ENCODE measurements around the gene ZNF575.
"Not testable (repeated sequence)": the region's sequence is repeated elsewhere in the genome, so short reads cannot be mapped to it uniquely, and the experiment has no call there.

The ZNF575 gene

DNA sequence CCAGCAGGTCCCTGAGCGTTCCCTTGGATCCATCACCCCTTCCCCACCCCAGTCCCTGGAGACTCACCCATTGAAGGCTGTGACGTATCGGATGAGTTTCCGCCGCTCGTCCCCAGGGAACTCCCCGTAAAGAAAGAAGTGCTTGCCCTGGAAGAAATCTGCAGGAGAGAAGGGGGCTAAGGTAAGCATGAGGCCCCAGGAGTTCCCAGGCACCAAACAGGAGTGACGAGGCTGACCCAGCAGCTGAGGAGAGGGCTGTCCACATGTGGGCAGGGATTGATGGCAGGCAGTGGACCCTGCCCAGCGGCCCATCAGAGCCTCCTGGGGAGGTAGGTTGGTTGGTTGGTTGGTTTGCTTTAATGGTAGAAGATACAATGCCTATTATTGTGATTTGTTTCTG is 11.1 kb downstream of the ZNF575 start:
- DNase-seq (ENCODE audit: low spot score), result no peak

DNA sequence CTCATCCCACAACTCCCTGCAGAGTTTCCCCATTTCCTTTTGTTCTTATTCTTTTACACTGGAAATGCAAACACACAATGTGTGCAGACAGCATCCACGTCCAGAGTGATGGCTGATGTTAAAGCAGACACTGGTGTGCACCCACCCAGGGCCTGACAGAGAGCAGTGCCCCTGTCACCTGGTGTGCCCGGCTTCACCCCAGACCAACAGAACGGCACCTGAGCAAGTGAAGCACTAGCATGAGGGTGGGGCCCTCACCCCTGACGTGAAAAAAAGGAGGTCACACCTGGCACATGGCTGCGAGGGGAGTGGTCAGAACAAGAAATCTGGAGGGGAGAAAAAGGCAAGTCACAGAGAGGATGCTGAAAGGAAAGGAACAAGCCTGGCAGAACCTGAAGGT is 12.3 kb downstream of the ZNF575 start:
- DNase-seq (ENCODE audit: low spot score), result no peak

DNA sequence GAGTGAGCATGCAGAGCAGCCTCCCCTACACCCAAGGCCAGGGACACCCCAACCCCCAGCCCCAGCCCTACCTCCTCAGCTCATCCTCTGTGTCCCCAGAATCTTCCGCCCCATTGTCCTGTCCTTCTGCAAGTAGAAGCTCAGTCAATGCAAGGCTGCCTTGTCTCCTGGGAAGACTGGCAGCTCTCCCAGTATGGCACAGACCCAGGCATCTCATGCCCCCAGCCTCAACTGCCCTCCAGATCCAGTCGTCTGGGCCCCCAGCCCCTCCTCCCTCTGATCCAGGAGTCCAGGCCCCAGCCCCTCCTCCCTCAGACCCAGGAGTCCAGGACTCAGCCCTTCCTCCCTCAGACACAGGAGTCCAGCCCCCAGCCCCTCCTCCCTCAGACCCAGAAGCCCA is 13.0 kb downstream of the ZNF575 start:
- DNase-seq (ENCODE audit: low spot score), result no peak

DNA sequence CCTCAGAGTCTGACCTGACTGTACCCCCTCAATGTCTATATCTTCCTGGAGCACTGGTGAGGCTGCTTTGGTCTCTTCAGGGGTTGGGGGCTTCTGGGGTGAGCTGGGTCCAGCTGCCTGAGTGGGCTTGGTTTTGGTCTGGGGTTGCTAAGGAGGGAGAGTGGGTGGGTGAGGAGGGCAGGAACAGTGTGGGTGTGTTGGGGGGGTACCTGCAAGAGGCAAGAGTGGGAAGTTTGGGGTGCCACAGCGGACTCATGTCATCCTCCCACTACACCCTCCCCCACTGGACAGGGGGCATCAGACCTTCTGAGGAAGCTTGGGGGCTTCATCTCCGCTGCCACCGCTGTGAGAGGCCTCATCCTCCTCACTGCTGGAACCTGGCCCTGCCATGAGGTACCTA is 13.6 kb downstream of the ZNF575 start:
- no peak for DNase-seq (ENCODE audit: low spot score)

DNA sequence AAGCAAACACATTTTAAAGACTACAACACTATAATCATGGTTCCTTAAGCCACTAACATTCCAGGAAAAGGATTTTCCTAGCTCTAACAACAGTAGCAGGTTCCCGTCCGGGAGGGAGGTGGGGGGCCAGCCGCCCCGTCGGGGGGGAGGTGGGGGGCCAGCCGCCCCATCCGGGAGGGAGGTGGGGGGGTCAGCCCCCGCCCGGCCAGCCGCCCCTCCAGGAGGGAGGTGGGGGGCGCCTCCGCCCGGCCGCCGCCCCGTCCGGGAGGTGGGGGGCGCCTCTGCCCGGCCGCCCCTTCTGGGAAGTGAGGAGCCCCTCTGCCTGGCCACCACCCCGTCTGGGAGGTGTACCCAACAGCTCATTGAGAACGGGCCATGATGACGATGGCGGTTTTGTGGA is 14.9 kb downstream of the ZNF575 start:
- not testable (repeated sequence) for DNase-seq (ENCODE audit: low spot score)

DNA sequence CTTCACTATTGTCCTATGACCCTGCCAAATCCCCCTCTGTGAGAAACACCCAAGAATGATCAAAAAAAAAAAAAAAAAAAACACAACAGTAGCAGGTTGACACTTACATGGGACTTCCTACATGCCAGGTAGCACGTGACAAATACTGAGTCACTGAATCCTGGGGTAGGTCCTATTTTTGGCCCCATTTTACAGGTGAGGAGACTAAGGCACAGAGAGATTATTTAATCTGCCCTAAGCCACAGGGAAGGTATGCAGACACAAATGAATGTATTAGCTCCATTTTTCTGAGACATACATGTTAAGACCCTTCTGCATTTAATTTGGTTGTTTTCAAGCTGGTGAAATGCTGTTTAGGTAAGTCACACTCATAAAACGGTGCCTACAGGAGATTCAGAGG is 15.7 kb downstream of the ZNF575 start:
- DNase-seq (ENCODE audit: low spot score), result no peak

DNA sequence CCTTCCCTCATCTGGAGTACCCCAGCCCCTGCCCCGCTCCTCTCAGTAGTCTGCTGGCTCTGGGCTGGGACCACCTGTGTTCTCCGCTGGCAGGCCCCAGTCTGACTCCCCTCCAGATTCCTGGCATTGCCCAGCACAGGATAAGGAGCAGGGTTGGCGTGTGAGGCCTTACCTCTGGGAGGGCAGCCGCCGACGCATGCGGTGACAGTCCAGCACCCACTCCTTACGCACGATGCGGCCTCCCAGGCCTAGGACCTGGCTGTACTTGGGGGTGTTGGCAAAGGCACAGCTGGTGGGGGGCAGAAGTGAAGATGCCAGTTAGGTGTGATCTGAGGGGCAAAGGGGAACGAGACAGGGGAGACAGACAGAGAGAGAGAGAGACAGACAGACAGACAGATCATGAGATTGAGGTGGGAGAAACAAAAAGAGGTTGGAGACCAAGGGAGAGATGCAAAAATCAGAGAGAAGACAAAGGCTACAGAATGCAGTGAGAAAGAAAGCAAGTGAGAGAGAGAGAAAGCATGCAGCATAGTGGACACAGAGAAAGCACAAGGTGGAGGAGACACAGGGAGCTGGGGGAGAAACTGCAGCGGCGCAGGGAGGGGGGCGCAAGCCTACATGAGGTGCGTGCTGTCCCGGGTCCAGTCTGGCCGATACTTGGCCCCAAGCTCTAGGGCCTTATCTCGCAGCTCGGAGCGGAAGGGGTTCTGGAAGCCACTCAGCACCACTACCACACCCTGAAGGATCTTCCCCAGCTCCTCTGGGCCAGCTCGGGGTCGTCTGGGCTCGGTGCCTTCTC is 18.6 kb downstream of the ZNF575 start:
- no peak for DNase-seq (ENCODE audit: low spot score)

DNA sequence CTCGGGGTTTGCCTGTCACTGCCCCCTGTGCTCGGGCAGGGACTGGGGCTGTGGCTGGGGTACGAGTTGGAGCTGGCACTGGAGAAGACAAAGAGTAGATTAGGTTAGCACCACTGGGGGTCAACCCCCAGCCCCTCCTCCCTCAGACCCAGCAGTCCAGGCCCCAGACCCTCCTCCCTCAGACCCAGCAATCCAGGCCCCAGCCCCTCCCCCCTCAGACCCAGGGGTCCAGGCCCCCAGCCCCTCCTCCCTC is 19.1 kb downstream of the ZNF575 start:
- no peak for DNase-seq (ENCODE audit: low spot score)

DNA sequence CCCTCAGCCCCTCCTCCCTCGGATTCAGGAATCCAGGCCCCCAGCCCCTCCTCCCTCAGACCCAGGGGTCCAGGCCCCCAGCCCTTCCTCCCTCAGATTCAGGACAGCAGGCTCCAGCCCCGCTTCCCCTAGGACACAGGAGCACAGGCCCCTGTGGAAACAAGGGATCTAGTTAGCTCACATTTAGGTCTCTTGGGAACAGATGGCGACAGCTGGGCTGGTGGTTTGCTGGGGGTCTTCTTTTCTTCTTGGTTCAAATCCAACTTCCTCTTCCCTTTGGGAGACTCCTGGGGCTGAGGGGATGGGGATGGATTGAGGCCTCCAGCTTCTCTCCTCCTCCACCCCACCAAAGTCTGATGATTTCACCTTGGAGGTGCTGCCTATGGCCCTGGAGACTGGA is 19.6 kb downstream of the ZNF575 start:
- no peak for DNase-seq (ENCODE audit: low spot score)

DNA sequence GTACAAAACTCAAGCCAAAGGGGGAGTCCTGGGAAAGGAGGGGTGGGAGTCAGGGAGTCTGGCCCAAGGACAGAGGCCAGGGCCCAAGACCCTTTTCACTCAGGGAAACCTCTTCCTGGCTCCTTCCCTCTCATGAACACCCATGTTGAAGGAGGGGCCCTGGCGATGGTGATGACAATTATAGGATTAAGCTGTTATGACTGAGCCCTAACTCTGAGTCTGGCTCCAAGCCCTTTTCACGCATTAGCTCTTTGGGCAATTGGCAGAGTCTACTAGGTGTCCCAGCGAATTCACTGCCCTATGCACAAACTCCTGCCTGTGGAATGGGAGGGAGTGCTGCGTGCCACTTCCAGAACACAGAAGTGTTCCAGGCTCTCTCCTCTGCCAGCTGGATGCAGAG is 20.7 kb downstream of the ZNF575 start:
- DNase-seq (ENCODE audit: low spot score), result no peak

DNA sequence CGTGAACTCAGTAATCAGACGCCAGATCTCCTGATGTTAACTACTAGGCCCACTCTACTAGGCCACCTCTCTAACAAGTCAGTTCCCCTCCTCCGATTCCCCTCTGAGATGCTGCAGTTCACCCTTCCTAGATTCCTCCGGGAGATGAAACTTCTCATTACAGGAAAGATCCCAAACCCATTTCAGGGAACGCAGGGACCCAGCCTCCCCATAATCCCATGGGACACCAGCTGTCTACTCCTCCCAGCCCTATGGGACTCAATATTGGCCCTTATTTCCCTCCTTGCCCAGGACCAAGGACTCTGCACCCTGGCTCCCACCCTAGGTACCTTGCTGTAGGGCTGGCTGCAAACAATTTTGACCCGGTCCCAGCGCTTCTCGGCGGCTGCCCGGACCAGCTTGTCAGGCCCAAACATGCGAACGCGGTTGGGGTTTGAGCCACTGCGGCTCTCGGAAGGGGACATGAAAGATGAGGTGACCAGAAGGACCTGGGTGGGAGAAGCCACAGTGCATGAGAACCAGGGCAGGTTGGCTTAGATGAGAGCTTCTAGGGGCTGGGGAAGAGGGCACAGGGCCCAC is 21.4 kb downstream of the ZNF575 start:
- no peak for DNase-seq (ENCODE audit: low spot score)

DNA sequence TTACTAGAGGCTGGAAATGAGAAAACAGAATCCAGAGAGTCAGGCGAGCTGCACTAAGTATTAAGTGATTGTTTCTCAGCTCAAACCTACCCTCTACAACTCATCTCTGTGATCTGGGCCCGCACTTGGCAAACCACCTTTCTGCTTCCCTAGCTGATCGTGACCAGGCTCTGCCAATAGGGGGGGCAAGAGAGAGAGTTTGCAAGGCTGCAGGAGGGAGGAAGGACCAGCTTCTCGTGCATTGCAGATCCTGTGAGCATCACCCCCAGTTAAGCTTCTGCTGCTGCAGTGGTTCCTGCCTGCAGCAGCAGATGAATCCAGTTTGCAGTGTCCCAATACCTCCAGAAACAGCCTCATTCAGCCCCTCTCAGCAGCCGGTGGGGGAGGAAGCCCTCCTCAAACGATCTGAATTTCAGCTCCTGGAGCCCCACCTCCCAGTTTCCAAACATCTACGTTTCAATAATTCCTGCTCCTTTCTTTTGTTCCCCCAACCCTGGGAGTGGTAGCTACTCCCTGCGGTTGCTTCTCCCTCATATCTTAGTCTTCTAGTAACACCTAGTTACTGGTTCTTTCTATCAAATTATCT is 22.3 kb downstream of the ZNF575 start:
- peak; percentile 83 for DNase-seq (ENCODE audit: low spot score)

DNA sequence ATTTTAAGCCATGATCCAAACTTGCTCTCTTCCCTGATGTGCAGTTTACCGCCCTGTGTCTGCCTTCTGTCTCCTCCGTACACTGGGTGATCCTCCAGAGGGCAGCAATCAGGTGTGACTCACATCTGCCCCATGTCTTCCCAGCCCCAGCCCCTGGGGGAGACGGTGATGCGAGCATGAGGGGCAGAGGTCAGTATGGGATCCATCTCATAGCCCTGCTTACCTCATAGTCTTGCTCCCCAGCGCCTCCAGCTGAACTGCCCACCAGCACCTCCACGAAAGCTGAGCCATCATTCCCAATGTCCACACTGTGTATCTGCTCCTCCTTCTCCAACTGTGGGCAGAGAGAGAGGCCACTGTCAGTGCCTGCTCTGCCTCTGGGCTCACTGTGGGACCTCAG is 27.7 kb downstream of the ZNF575 start:
- no peak for DNase-seq (ENCODE audit: low spot score)

DNA sequence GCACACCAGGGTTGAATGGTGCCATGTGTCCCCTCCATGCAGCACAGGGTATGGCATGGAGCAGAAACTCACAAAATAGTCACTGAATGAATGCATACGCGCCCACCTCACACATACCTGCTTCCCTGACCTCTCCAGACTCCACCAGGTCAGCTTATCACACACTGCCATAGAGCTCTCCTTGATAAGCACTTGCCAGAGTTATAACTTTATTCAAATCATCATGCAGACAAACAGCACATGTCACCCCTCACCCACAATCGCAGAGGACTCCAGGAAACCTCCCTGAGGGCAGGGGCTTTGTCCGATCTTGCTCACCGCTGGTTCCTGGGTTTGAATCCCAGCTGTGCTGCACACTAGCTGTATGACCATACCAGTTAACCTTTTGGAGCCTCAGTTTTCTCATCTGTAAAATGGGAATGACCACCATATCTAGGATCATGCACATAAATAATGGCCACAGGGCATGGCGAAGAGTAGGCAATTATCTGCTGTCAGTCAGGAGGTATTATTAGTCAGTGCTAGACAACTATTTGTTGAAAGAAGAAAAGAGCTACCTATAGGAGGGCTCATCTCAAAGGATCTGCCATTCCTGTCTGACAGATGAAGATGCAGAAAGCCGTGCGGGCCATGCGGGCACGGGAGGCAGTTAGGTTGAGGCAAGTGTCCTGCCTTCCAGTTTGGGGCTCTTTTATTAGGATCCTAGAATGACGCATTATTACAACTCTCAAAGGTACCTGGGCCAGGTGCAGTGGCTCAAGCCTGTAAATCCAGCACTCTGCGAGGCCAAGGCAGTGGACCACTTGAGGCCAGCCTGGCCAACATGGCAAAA is 28.4 kb downstream of the ZNF575 start:
- DNase-seq (ENCODE audit: low spot score), result no peak

DNA sequence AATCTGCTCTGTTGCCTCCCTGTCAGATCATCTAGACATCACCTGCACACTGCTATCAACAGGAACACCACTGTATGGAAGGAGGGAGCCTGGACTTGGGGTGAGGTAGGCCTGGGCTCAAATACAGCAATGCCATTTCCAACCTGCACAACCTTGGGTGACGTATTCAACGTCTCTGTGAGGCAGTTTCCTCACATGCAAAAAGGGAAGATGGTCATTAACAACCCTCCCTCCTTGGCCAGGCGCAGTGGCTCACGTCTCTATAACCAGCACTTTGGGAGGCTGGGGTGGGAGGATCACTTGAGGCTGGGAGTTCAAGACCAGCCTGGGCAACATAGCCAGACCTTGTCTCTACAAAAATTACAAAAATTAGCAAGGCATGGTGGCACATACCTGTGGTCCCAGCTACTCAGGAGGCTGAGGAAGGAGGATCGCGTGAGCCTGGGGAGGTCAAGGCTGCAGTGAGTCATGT is 29.3 kb downstream of the ZNF575 start:
- DNase-seq (ENCODE audit: low spot score), result no peak

DNA sequence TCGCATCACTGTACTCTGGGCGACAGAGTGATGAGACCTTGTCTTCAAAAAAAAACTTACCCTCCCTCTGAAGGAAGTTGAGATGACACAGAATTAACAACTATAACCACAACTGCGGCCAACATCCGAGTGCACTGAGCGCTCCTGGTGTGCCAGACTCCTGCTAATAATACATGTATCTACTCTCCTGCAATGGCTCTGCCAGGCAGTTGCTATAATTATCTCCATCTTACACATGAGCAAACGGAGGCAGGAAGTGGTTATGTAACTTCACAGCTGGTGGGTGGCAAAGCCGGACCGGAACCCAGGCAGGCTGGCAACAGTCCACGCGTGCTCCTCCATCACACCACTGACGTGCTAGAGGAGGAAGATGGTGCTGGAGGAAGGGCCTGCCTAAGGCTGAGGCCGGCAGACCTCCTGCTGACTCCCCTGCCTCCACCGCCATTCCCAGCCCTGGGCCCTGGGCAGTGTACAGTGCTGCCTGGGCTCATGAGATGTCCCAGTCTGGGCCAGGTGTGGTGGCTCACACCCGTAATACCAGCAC is 29.8 kb downstream of the ZNF575 start:
- no peak for DNase-seq (ENCODE audit: low spot score)

DNA sequence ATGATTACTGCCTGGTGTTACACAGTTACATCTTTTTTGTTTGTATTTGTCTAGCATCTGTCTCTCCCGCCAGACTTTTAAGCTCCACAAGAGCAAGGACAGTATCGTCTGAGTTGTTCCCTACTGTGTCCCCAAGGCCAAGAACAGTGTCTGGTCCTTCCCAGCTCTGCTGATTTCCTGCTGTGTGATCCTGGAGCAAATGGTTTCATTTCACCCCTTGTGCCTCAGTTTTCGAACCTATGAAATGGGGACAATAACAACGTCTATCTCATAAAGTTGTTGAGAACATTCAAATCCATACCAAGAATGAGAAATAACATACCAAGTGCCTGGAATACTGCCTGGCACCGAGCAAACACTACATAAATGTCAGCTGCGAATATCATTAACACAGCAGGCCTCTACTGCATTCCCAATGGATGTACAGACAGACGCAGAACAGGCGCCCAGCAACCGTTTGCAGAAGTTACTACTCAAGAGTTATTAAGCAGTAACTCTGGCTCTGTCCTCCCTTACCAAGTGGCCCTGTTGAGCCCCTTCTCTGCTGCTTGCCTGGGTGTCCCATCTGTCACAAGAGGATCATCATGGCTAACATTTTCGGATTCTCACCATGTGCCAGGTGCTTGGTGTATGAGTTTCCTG is 30.9 kb downstream of the ZNF575 start:
- no peak for DNase-seq (ENCODE audit: low spot score)

DNA sequence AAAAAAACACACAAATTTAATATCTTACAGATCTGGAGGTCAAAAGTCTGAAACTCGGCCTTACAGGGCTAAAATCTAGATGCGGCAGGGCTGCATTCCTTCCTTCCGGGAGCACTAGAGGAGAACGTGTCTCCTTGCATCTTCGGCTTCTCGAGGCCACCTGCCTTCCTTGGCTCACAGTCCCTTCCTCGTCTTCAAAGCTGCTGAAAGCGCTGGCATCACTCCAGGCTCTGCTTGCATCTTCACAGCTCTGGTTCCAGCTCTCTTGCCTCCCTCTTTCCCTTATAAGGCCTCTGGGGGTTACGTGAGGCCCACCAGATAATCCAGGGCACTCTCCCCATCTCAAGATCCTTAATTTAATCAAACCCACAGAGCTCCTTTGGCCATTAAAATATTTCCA is 31.8 kb downstream of the ZNF575 start:
- DNase-seq (ENCODE audit: low spot score), result no peak

DNA sequence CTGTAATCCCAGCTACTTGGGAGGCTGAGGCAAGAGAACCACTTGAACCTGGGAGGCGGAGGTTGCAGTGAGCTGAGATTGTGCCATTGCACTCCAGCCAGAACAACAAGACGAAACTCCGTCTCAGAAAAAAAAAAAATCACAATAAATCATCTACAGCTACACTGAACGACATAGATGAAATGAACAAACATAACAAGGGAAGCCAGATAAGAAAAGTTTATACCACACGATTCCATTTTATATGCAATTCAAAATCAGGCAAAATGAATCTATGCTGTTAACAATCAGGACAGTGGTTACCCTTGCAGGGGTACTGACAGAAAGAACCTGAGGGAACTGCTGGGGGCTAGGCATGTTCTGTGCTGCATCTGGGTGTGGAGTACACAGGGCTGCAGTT is 36.7 kb downstream of the ZNF575 start:
- no peak for DNase-seq (ENCODE audit: low spot score)

DNA sequence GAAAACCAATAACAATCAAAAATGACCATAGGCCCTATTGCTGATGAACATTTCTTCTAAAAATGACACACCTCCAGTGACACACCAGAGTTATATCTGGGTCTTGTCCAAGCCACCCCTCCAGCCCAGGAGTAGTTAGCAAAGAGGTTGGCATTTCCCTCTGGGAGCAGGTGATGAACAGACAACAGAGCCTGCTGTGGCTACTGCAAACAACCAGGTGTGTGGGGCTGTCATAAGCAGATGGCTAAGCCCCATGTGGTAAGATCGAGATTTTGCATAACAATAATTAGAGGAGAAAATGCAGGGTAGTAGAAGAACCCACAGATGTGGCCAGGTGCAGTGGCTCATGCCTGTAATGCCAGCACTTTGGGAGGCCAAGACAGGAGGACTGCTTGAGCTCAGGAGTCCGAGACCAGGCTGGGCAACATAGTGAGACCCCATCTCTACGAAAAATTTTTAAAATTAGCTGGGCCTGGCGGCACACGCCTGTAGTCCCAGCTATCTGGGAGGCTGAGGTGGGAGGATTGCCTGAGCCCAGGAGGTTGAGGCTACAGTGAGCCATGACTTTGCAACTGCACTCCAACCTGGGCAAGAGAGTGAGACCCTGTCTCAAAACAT is 37.3 kb downstream of the ZNF575 start:
- DNase-seq (ENCODE audit: low spot score), result no peak

DNA sequence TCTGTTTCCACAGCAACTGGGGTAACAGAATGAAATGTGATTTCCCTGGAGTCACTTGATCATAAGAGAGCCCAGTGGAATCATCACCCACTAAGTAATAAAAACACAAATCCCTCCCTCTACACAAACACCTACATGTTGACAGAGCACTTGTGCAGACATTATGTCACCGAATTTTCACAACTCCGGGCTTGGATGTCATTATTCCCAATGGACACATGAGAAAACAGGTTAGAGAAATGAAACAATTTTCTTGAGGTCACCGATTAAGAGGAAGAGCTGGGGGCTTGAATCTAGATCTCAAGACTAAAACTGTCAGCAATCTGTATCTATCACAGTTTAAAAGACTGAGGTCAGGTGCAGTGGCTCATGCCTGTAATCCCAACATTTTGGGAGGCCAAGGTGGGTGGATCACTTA is 39.2 kb downstream of the ZNF575 start:
- DNase-seq (ENCODE audit: low spot score), result no peak
